GM12878 (cell line): Measurements from ENCODE around the gene EML1. TPM values are rescaled to one million over a fixed set of nuclear protein-coding genes. Genes with fewer than 3 reads are reported as not detected.

Experiments
- ATAC-seq: fragments of 200-7000 bp; cut with Tn5 transposase; 3 replicates; pipeline ENCODE4 v1.9.1; 2020; ENCODE audit warnings: mild to moderate bottlenecking, moderate library complexity
- BruUV-seq: library from RNA; stranded (reverse); fragments of 400-500 nt; replicated peaks from 2 replicates; lab custom pipeline; 2021; lab: Mats Ljungman, UMichigan
- CTCF ChIA-PET: fragments of 300-600 bp; sonication (Branson Sonifier 250); formaldehyde crosslinking; extraction: SDS; loops from one replicate; lab custom pipeline; 2021; ENCODE audit warnings: inconsistent platforms; lab: Yijun Ruan, JAX
- POLR2A ChIA-PET: fragments of 350-600 bp; formaldehyde crosslinking; extraction: SDS; loops from one replicate; lab custom pipeline; 2021; ENCODE audit warnings: inconsistent platforms; lab: Charles Lee
- RAD21 ChIA-PET: fragments of 300-600 bp; sonication (Branson Sonifier 250); formaldehyde crosslinking; loops from one replicate; lab custom pipeline; 2023; ENCODE audit warnings: antibody characterized with exemption; ENCODE audit not compliant: unreplicated experiment; lab: Charles Lee
- SMC1A ChIA-PET: fragments of 300-600 bp; sonication (Branson Sonifier 250); formaldehyde crosslinking; loops from one replicate; lab custom pipeline; 2023; ENCODE audit not compliant: unreplicated experiment, uncharacterized antibody; lab: Charles Lee
- DNase-seq: peaks from one replicate; pipeline ENCODE4 v3.0.0-alpha.2; 2011; ENCODE audit warnings: low read depth, low spot score
- FAIRE-seq: peaks from 3 replicates; lab custom pipeline; 2011; peaks lifted over from hg19 to GRCh38; lab: Jason Lieb, UNC
- H2AFZ ChIP-seq: 2 replicates; pipeline ENCODE4 v1.6.0; 2011; ENCODE audit warnings: low read depth, low read length, control low read depth; ENCODE audit not compliant: control insufficient read depth
- H3K27ac ChIP-seq: 2 replicates; pipeline ENCODE4 v1.5.1; 2011; ENCODE audit warnings: control low read depth; ENCODE audit not compliant: control insufficient read depth, insufficient read depth
- H3K27me3 ChIP-seq, 2 experiments: replicated peaks in 1 of 2; 2 replicates each; pipeline versions ENCODE4 v1.6.0 to v1.6.1; 2011; ENCODE audit warnings: low read length in 1 of 2; ENCODE audit not compliant: control insufficient read depth in 2 of 2, insufficient read depth in 2 of 2
- H3K36me3 ChIP-seq, 2 experiments: 2 replicates each; pipeline ENCODE4 v1.5.1; 2011; ENCODE audit warnings: low read length in 1 of 2; ENCODE audit not compliant: control insufficient read depth in 2 of 2, insufficient read depth in 2 of 2
- H3K4me1 ChIP-seq: 2 replicates; pipeline ENCODE4 v1.6.1; 2011; ENCODE audit warnings: mild to moderate bottlenecking, low read length, moderate library complexity, mixed read lengths; ENCODE audit not compliant: control insufficient read depth, insufficient read depth
- H3K4me2 ChIP-seq: 2 replicates; pipeline ENCODE4 v1.6.0; 2011; ENCODE audit warnings: control low read depth; ENCODE audit not compliant: control insufficient read depth, insufficient read depth
- H3K4me3 ChIP-seq: fragments of 200-600 bp; sonication (generic); 2 replicates; pipeline ENCODE4 v1.5.1; 2016
- H3K79me2 ChIP-seq: 2 replicates; pipeline ENCODE4 v1.6.0; 2011; ENCODE audit warnings: low read length; ENCODE audit not compliant: control insufficient read depth, insufficient read depth
- H3K9ac ChIP-seq: 2 replicates; pipeline ENCODE4 v1.8.0; 2011; ENCODE audit warnings: low read length, control low read depth, mixed read lengths; ENCODE audit not compliant: control insufficient read depth, insufficient read depth
- H3K9me3 ChIP-seq: replicated peaks from 3 replicates; pipeline ENCODE4 v1.5.1; 2011; ENCODE audit warnings: mild to moderate bottlenecking, low read length; ENCODE audit not compliant: control insufficient read depth, insufficient read depth
- H4K20me1 ChIP-seq: 2 replicates; pipeline ENCODE4 v1.6.0; 2011; ENCODE audit not compliant: control insufficient read depth, insufficient read depth
- ATF7 ChIP-seq: fragments of 450-650 bp; IDR thresholded peaks from 2 replicates; pipeline ENCODE4 v1.6.1; 2016; ENCODE audit warnings: low read depth, mild to moderate bottlenecking
- BMI1 ChIP-seq: fragments of 450-650 bp; IDR thresholded peaks from 2 replicates; pipeline ENCODE4 v1.6.1; 2016; ENCODE audit warnings: mild to moderate bottlenecking, moderate library complexity, borderline replicate concordance
- CREM ChIP-seq: IDR thresholded peaks from 2 replicates; pipeline ENCODE4 v1.6.1; 2014; ENCODE audit warnings: antibody characterized with exemption, low read depth
- EED ChIP-seq: sonication (generic); IDR thresholded peaks from 2 replicates; pipeline ENCODE4 v1.6.1; 2016; ENCODE audit warnings: antibody characterized with exemption, low read depth
- IRF4 ChIP-seq: IDR thresholded peaks from 2 replicates; pipeline ENCODE4 v1.6.1; 2011; ENCODE audit warnings: low read depth, low read length
- NFIC ChIP-seq: IDR thresholded peaks from 2 replicates; pipeline ENCODE4 v1.6.1; 2012; ENCODE audit warnings: low read depth, mild to moderate bottlenecking, inconsistent platforms, low read length, moderate library complexity
- NFXL1 ChIP-seq: fragments of 450-650 bp; IDR thresholded peaks from 2 replicates; pipeline ENCODE4 v1.6.1; 2017; ENCODE audit warnings: antibody characterized with exemption, mild to moderate bottlenecking, borderline replicate concordance
- SMARCA5 ChIP-seq: fragments of 450-650 bp; IDR thresholded peaks from 2 replicates; pipeline ENCODE4 v1.6.1; 2017; ENCODE audit warnings: mild to moderate bottlenecking
- SREBF1 ChIP-seq: IDR thresholded peaks from 2 replicates; pipeline ENCODE4 v1.6.1; 2012; ENCODE audit warnings: mild to moderate bottlenecking, low read length
- WGBS: methylation state at CpG from one replicate; pipeline ENCODE4 v1.1.6; 2016; ENCODE audit warnings: low lambda C conversion rate; ENCODE audit not compliant: insufficient replicate concordance, insufficient coverage; ENCODE audit errors: missing lambda C conversion rate; 5-methylcytosine and 5-hydroxymethylcytosine counted together
- in situ Hi-C: fragments of 300-500 bp; cut with MboI; formaldehyde crosslinking; loops from 9 replicates; pipeline ENCODE4 v1.14.3; 2018; ENCODE audit warnings: mixed read lengths
- intact Hi-C: fragments of 100-400 bp; cut with micrococcal nuclease; formaldehyde crosslinking; loops from one replicate; pipeline ENCODE4 v1.14.2; 2022; ENCODE audit not compliant: unreplicated experiment
- polyA plus RNA-seq, 11 experiments: library from polyadenylated mRNA; depleted of rRNA in 4 of 11; unstranded in 6 of 11; stranded (reverse) in 5 of 11; fragments of >200 nt; fragmentation: Nextera tagmentation in 4 of 11; fragmentation: Illumina TruSeq in 1 of 11; extraction: Ambion mirVana in 4 of 11; extraction: Trizol in 1 of 11; gene quantifications; 1 replicate in 1 of 11; 2 replicates in 10 of 11; pipeline versions ENCODE4 v1.2.1 to v1.2.3, GENCODE V29; 2011 to 2016; ENCODE audit warnings: inconsistent platforms in 2 of 11, missing spikeins in 2 of 11, low read depth in 1 of 11
- total RNA-seq, 4 experiments: library from RNA; depleted of rRNA in 3 of 4; stranded (reverse); fragments of >200 nt in 3 of 4; fragmentation: Illumina TruSeq in 1 of 4; extraction: Trizol in 1 of 4; gene quantifications; 2 replicates each; pipeline versions ENCODE4 v1.2.1 to v1.2.3, GENCODE V29; 2013 to 2021
- TF ChIP-seq, protein P1 (sequence below): IDR thresholded peaks from 2 replicates; pipeline ENCODE4 v1.6.1; 2012; ENCODE audit warnings: low read length, inconsistent platforms
- TF ChIP-seq, protein P2 (sequence below): fragments of 450-650 bp; formaldehyde crosslinking; IDR thresholded peaks from 2 replicates; pipeline ENCODE4 v1.5.0; 2022; ENCODE audit warnings: mild to moderate bottlenecking, missing genetic modification characterization
- TF ChIP-seq, protein P3 (sequence below): IDR thresholded peaks from 2 replicates; pipeline ENCODE4 v1.6.1; 2011; ENCODE audit warnings: borderline replicate concordance, low read depth, mild to moderate bottlenecking, moderate library complexity, mixed read lengths, low read length; ENCODE audit not compliant: insufficient read depth; ENCODE audit errors: extremely low read length

The EML1 gene
- total and polyA plus RNA-seq, 10 of the 15 experiments (the other 5 are each of a cell fraction or from before 2014, with no cell fraction given): 0.05 to 3.4 (median 0.11) TPM; not detected in 3

DNA sequence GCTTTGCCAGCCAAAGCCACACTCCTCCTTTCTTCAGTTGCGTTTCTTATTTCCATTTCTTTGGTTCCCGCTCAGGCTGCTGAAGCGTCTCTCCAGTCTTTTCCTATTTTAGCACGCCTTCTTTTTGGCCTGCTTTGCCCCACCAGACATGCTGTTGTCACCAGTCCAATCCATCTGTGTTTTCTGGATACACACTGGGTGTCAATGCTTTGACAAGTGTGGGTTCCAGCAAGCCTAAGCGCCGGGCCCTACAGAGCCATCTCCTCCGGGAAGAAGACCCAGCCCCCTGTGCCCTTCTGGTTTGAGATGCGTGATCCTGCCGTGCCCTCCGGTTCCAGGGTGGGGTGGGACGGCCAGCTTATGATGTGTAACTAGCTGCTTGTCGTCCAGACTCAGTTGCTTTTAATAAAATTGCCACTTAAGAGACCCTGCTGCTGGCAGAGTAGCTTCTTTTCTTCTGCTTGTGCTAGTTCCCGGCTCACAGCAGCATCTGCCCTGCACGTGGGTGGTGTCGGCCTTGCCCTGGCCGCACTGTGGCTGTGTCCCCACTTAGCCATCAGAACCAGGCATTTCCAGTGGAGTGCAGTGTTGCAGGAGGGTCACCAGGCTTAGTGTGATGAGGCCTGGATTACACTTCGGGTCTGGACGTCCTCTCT lies 29.7 kb downstream of the EML1 start:
- no peak for FAIRE-seq
- no TSS peak for BruUV-seq
- in situ Hi-C loops: no loop called here
- Histone ChIP-seq H3K4me3 (no peak overlapping the region), H3K9me3 (no peaks in the 10 kb centered on the region), H4K20me1 (no peaks in the 10 kb centered on the region), H3K36me3 (no peaks in the 10 kb centered on the region), H3K79me2 (no peaks in the 10 kb centered on the region), H2AFZ (no peak overlapping the region), H3K27me3 (peaks cover 0 to 7% of the 10 kb centered on the region in 2 experiments; a peak in 2 of 4 replicates), H3K27ac (no peak overlapping the region), H3K4me2 (no peak overlapping the region), H3K4me1 (no peaks in the 10 kb centered on the region), H3K9ac (no peak overlapping the region)
- no peak for DNase-seq
- ChIA-PET RAD21 (no interaction called here), CTCF (interaction anchor here (0.6 to 1.2 kb wide), 2 partner anchors 27 to 319 kb away, joined by 3 to 5 read pairs; no protein-coding TSS in a partner anchor), POLR2A (no interaction called here), SMC1A (no interaction called here)
- TF ChIP-seq SREBF1: no peak
- TF ChIP-seq, protein P1, sequence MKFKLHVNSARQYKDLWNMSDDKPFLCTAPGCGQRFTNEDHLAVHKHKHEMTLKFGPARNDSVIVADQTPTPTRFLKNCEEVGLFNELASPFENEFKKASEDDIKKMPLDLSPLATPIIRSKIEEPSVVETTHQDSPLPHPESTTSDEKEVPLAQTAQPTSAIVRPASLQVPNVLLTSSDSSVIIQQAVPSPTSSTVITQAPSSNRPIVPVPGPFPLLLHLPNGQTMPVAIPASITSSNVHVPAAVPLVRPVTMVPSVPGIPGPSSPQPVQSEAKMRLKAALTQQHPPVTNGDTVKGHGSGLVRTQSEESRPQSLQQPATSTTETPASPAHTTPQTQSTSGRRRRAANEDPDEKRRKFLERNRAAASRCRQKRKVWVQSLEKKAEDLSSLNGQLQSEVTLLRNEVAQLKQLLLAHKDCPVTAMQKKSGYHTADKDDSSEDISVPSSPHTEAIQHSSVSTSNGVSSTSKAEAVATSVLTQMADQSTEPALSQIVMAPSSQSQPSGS: no peak
- no peak for TF ChIP-seq BMI1
- TF ChIP-seq SMARCA5: no peak
- no peak for ATAC-seq
- intact Hi-C loops: no loop called here
- WGBS: 45% methylated on average over 18 of the region's 18 CpGs

DNA sequence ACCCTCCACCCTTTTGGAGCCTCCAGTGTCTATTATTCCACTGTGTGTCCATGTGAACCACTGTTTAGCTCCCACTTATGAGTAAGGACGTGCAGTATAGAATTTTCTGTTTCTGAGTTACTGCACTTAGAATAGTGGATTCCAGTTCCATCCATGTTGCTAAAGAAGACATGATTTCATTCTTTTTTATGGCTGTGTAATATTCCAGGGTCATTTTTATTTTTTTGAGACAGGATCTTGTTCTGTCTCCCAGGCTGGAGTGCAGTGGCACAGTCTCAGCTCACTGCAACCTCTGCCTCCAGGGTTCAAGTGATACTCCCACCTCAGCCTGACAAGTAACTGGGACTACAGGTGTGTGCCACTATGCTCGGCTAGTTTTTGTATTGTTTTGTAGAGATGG lies 31.6 kb downstream of the EML1 start:
- WGBS: 2% methylated on average over 2 of the region's 2 CpGs
- H3K27ac ChIP-seq: no peak overlapping the region
- in situ Hi-C loops: no loop called here
- no peak overlapping the region for H3K9ac ChIP-seq
- ChIA-PET POLR2A (no interaction called here), RAD21 (no interaction called here), SMC1A (no interaction called here), CTCF (no interaction called here)
- no peaks in the 10 kb centered on the region for H3K36me3 ChIP-seq
- no TSS peak for BruUV-seq
- FAIRE-seq (no peak), ATAC-seq (no peak), DNase-seq (no peak)
- intact Hi-C loops: no loop called here
- H3K79me2 ChIP-seq: no peaks in the 10 kb centered on the region
- H3K27me3 ChIP-seq: peaks cover 0 to 4% of the 10 kb centered on the region in 2 experiments; a peak in 1 of 4 replicates
- no peaks in the 10 kb centered on the region for H3K9me3 ChIP-seq
- no peak overlapping the region for H3K4me2 ChIP-seq
- no peak overlapping the region for H3K4me3 ChIP-seq
- no peak overlapping the region for H2AFZ ChIP-seq
- H4K20me1 ChIP-seq: no peaks in the 10 kb centered on the region
- no peaks in the 10 kb centered on the region for H3K4me1 ChIP-seq
- TF ChIP-seq EED: no peak
- no peak for TF ChIP-seq NFXL1
- no peak for TF ChIP-seq NFIC
- TF ChIP-seq, protein P2, sequence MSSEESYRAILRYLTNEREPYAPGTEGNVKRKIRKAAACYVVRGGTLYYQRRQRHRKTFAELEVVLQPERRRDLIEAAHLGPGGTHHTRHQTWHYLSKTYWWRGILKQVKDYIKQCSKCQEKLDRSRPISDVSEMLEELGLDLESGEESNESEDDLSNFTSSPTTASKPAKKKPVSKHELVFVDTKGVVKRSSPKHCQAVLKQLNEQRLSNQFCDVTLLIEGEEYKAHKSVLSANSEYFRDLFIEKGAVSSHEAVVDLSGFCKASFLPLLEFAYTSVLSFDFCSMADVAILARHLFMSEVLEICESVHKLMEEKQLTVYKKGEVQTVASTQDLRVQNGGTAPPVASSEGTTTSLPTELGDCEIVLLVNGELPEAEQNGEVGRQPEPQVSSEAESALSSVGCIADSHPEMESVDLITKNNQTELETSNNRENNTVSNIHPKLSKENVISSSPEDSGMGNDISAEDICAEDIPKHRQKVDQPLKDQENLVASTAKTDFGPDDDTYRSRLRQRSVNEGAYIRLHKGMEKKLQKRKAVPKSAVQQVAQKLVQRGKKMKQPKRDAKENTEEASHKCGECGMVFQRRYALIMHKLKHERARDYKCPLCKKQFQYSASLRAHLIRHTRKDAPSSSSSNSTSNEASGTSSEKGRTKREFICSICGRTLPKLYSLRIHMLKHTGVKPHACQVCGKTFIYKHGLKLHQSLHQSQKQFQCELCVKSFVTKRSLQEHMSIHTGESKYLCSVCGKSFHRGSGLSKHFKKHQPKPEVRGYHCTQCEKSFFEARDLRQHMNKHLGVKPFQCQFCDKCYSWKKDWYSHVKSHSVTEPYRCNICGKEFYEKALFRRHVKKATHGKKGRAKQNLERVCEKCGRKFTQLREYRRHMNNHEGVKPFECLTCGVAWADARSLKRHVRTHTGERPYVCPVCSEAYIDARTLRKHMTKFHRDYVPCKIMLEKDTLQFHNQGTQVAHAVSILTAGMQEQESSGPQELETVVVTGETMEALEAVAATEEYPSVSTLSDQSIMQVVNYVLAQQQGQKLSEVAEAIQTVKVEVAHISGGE (CRISPR knock-in tag): no peak
- no peak for TF ChIP-seq SMARCA5
- no peak for TF ChIP-seq IRF4
- TF ChIP-seq, protein P3, sequence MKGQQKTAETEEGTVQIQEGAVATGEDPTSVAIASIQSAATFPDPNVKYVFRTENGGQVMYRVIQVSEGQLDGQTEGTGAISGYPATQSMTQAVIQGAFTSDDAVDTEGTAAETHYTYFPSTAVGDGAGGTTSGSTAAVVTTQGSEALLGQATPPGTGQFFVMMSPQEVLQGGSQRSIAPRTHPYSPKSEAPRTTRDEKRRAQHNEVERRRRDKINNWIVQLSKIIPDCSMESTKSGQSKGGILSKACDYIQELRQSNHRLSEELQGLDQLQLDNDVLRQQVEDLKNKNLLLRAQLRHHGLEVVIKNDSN: no peak
- no peak for TF ChIP-seq CREM
- TF ChIP-seq SREBF1: no peak
- no peak for TF ChIP-seq ATF7
